ENCODE measurements around the gene FCRLA.

The FCRLA gene

DNA sequence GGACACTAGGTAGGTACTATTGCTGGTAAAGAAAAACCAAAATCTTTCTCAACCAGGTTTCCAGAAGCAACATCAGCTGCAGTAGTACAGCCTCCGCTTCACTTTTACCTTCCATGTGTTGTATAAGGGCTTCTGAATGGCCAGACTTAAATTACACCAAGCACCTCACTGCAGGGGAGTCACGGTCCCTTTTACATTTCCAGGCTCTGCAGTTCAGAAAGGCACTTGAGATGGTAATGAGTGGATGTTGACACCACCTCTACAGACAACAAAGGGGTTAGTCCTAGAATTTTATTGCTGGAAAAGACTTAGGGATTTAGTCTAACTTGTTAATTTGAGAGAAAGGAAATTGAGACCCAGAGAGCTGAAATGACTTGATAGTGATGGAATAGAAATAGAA is 30.6 kb downstream of the FCRLA start:
- no peak overlapping the region for H3K27ac ChIP-seq
- H3K27me3 ChIP-seq = peaks cover 16% of the 10 kb centered on the region
- H3K4me1 ChIP-seq (ENCODE audit: control insufficient read depth in 1 of 2, insufficient read depth in 1 of 2, low read depth in 1 of 2, low read length in 1 of 2) = peaks cover 32 to 33% of the 10 kb centered on the region in 2 experiments
- H3K36me3 ChIP-seq = no peaks in the 10 kb centered on the region
- no peak for TF ChIP-seq CTCF (IDR thresholded peaks at IDR 0.05)
- no peaks in the 10 kb centered on the region for H3K9me3 ChIP-seq
- H3K4me3 ChIP-seq (ENCODE audit: low read depth in 1 of 2, low read length in 1 of 2) = no peak overlapping the region

DNA sequence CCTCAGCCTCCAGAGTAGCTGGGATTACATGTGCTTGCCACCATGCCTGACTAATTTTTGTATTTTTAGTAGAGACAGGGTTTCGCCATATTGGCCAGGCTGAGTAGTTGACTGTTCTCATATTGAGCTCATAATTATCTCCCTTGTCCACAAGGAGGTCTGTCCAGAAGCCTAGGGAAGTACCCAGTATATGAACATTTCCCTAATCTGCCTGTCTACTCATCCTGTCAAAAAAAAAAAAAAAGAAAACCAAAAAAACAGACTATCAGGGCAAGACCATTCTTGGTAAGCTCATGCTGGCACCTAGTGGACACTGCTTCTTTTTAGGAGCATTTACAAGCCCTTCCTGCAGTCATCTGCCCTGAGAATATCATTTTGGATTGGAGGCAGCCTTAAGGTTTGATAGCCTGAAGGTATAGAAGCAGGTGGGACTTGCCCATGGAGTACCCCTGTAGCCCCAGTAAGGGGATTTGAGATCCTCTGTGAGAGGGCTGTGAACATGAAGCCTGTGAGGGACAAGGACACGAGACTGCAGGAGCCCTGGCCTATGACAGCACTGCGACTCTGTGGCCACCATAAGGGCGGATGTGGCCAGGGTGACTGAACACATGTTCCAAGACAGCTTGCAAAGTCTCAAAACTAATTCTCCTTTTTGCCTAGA is 31.7 kb downstream of the FCRLA start:
- Histone ChIP-seq H3K36me3 (no peaks in the 10 kb centered on the region), H3K4me1 (ENCODE audit: control insufficient read depth in 1 of 2, insufficient read depth in 1 of 2, low read depth in 1 of 2, low read length in 1 of 2) (peaks cover 32 to 33% of the 10 kb centered on the region in 2 experiments), H3K4me3 (ENCODE audit: low read depth in 1 of 2, low read length in 1 of 2) (no peak overlapping the region), H3K27ac (peak overlapping the region; percentile 37), H3K9me3 (no peaks in the 10 kb centered on the region), H3K27me3 (peaks cover 7% of the 10 kb centered on the region)
- TF ChIP-seq CTCF (IDR thresholded peaks at IDR 0.05) = peak; percentile 54

GRCh38 chr1:161739865-161740566 is 33.0 kb downstream of the FCRLA start:
- Histone ChIP-seq H3K27ac (peak overlapping the region; percentile 37), H3K9me3 (no peaks in the 10 kb centered on the region), H3K4me1 (ENCODE audit: control insufficient read depth in 1 of 2, insufficient read depth in 1 of 2, low read depth in 1 of 2, low read length in 1 of 2) (peaks cover 32 to 33% of the 10 kb centered on the region in 2 experiments), H3K4me3 (ENCODE audit: low read depth in 1 of 2, low read length in 1 of 2) (no peak overlapping the region), H3K36me3 (no peaks in the 10 kb centered on the region), H3K27me3 (peaks cover 13% of the 10 kb centered on the region)
- no peak for TF ChIP-seq CTCF (IDR thresholded peaks at IDR 0.05)

- no peaks in the 10 kb centered on the region for H3K36me3 ChIP-seq
- TF ChIP-seq CTCF (IDR thresholded peaks at IDR 0.05) = no peak
- H3K4me3 ChIP-seq (ENCODE audit: low read depth in 1 of 2, low read length in 1 of 2) = no peak overlapping the region
- H3K27me3 ChIP-seq = peaks cover 22% of the 10 kb centered on the region
- H3K9me3 ChIP-seq = no peaks in the 10 kb centered on the region
- H3K4me1 ChIP-seq (ENCODE audit: control insufficient read depth in 1 of 2, insufficient read depth in 1 of 2, low read depth in 1 of 2, low read length in 1 of 2) = peaks cover 32 to 33% of the 10 kb centered on the region in 2 experiments
- H3K27ac ChIP-seq = no peak overlapping the region
Measured at GRCh38 chr1:161740921-161741320, 33.9 kb downstream of the FCRLA start.

- H3K36me3 ChIP-seq = no peaks in the 10 kb centered on the region
- H3K4me1 ChIP-seq (ENCODE audit: control insufficient read depth in 1 of 2, insufficient read depth in 1 of 2, low read depth in 1 of 2, low read length in 1 of 2) = peaks cover 32 to 33% of the 10 kb centered on the region in 2 experiments
- H3K9me3 ChIP-seq = no peaks in the 10 kb centered on the region
- no peak overlapping the region for H3K4me3 ChIP-seq (ENCODE audit: low read depth in 1 of 2, low read length in 1 of 2)
- no peak for TF ChIP-seq CTCF (IDR thresholded peaks at IDR 0.05)
- H3K27me3 ChIP-seq = peaks cover 37% of the 10 kb centered on the region
- H3K27ac ChIP-seq = no peak overlapping the region
Measured at GRCh38 chr1:161743231-161743630, 36.2 kb downstream of the FCRLA start.
